ENCODE data around the gene USP6NL. TPM values are rescaled to one million over a fixed set of nuclear protein-coding genes. Genes with fewer than 3 reads are reported as not detected.

Gene USP6NL
- total and polyA plus RNA-seq, 2 of the 13 experiments (the other 11 are each of a cell fraction or from before 2014, with no cell fraction given), result 10.5 to 22.9 TPM

- TF ChIP-seq ZNF687 (CRISPR knock-in tag; IDR thresholded peaks at IDR 0.05) (peak; percentile 77), NR2C2 (CRISPR knock-in tag; IDR thresholded peaks at IDR 0.05; ENCODE audit: borderline replicate concordance) (peak; percentile 54), TARDBP (CRISPR knock-in tag; IDR thresholded peaks at IDR 0.05) (peak; percentile 64; the same call in 1 of the 2 replicates), ZMYM3 (CRISPR knock-in tag; IDR thresholded peaks at IDR 0.05) (peak; percentile 68), PHF21A (CRISPR knock-in tag; IDR thresholded peaks at IDR 0.05) (0 out of 2 replicates have a peak, but pooled peaks have one; percentile 18), ZFX (CRISPR knock-in tag; IDR thresholded peaks at IDR 0.05; ENCODE audit: low read depth) (peak; percentile 58), ZMYM4 (CRISPR knock-in tag; IDR thresholded peaks at IDR 0.05) (peak; percentile 63; the same call in 1 of the 2 replicates), MAX (IDR thresholded peaks at IDR 0.05) (peak; percentile 84), ZNF547 (CRISPR knock-in tag; IDR thresholded peaks at IDR 0.05) (0 out of 2 replicates have a peak, but pooled peaks have one; percentile 38), SIN3A (IDR thresholded peaks at IDR 0.05; ENCODE audit: borderline replicate concordance, low read depth, low read length) (peak; percentile 65; the same call in 1 of the 2 replicates), YEATS4 (CRISPR knock-in tag; IDR thresholded peaks at IDR 0.05; ENCODE audit: borderline replicate concordance) (peak; percentile 82; the same call in 1 of the 2 replicates), ZNF614 (CRISPR knock-in tag; IDR thresholded peaks at IDR 0.05; ENCODE audit: borderline replicate concordance) (peak; percentile 34; the same call in 1 of the 2 replicates), SNRNP70 (IDR thresholded peaks at IDR 0.05; ENCODE audit: low read depth, low read length) (no peak), FOXK1 (CRISPR knock-in tag; IDR thresholded peaks at IDR 0.05; ENCODE audit: borderline replicate concordance, low read depth) (0 out of 2 replicates have a peak, but pooled peaks have one; percentile 10), GMEB2 (CRISPR knock-in tag; IDR thresholded peaks at IDR 0.05; ENCODE audit: low read depth) (0 out of 2 replicates have a peak, but pooled peaks have one; percentile 22), ZNF646 (CRISPR knock-in tag; IDR thresholded peaks at IDR 0.05) (no peak)
Measured at GRCh38 chr10:11611248-11612020, at the start of gene USP6NL (continued).

Data from HepG2 (cell line).